ENCODE data around the gene ZNF595.
"Not testable (repeated sequence)": the region's sequence is repeated elsewhere in the genome, so short reads cannot be mapped to it uniquely, and the experiment has no call there.

ZNF595 gene

GRCh38 chr4:113732-114131 is 60.6 kb downstream of the ZNF595 start:
- Histone ChIP-seq H3K9ac (ENCODE audit: insufficient read length, low read depth) (no peak overlapping the region), H3K36me3 (ENCODE audit: insufficient read depth, insufficient read length, low read length) (no peaks in the 10 kb centered on the region), H3K4me3 (ENCODE audit: insufficient read length, low read depth) (no peak overlapping the region), H3K9me3 (ENCODE audit: insufficient read depth, low read length) (no peaks in the 10 kb centered on the region), H3K4me1 (ENCODE audit: insufficient read depth, insufficient read length) (no peaks in the 10 kb centered on the region), H3K27me3 (ENCODE audit: insufficient read depth, insufficient read length) (peaks cover 28% of the 10 kb centered on the region)
- TF ChIP-seq ZNF274 (IDR thresholded peaks at IDR 0.05; ENCODE audit: low read depth, low read length) = no peak
- TF ChIP-seq YY1 (IDR thresholded peaks at IDR 0.05; ENCODE audit: insufficient read depth, insufficient read length) = no peak
- TF ChIP-seq SUZ12 (IDR thresholded peaks at IDR 0.05; ENCODE audit: extremely low read depth, insufficient read depth, insufficient read length) = no peak
- DNase-seq (ENCODE audit: low read depth, low spot score) = no peak

DNA sequence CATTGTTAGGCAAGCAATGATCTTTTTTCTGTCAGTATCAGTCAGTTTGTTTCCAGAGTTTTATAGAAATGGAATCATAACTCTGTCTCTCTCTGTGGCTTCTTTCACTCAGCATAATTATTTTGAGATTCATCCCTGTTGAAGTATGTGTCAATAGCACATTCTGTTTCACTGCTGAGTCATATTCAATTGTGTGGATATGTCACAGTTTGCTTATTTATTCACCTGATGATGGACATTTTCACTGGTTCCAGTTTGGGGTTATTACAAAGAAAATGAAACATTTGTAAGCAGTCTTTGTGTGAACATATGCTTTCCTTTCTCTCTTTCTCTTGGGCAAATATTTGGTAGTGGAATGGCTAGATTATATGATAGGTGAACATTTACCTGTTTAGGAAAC is 61.0 kb downstream of the ZNF595 start:
- Histone ChIP-seq H3K4me1 (ENCODE audit: insufficient read depth, insufficient read length) (no peaks in the 10 kb centered on the region), H3K9ac (ENCODE audit: insufficient read length, low read depth) (no peak overlapping the region), H3K27me3 (ENCODE audit: insufficient read depth, insufficient read length) (peaks cover 24% of the 10 kb centered on the region), H3K9me3 (ENCODE audit: insufficient read depth, low read length) (no peaks in the 10 kb centered on the region), H3K4me3 (ENCODE audit: insufficient read length, low read depth) (no peak overlapping the region), H3K36me3 (ENCODE audit: insufficient read depth, insufficient read length, low read length) (no peaks in the 10 kb centered on the region)
- TF ChIP-seq ZNF274 (IDR thresholded peaks at IDR 0.05; ENCODE audit: low read depth, low read length) = no peak
- no peak for TF ChIP-seq YY1 (IDR thresholded peaks at IDR 0.05; ENCODE audit: insufficient read depth, insufficient read length)
- DNase-seq (ENCODE audit: low read depth, low spot score) = no peak

GRCh38 chr4:116499-116898 is 63.4 kb downstream of the ZNF595 start:
- no peaks in the 10 kb centered on the region for H3K36me3 ChIP-seq (ENCODE audit: insufficient read depth, insufficient read length, low read length)
- DNase-seq (ENCODE audit: low read depth, low spot score) = no peak
- peaks cover 2% of the 10 kb centered on the region for H3K27me3 ChIP-seq (ENCODE audit: insufficient read depth, insufficient read length)
- TF ChIP-seq YY1 (IDR thresholded peaks at IDR 0.05; ENCODE audit: insufficient read depth, insufficient read length) = no peak
- TF ChIP-seq ZNF274 (IDR thresholded peaks at IDR 0.05; ENCODE audit: low read depth, low read length) = no peak
- TF ChIP-seq SUZ12 (IDR thresholded peaks at IDR 0.05; ENCODE audit: extremely low read depth, insufficient read depth, insufficient read length) = no peak
- H3K9me3 ChIP-seq (ENCODE audit: insufficient read depth, low read length) = no peaks in the 10 kb centered on the region
- H3K9ac ChIP-seq (ENCODE audit: insufficient read length, low read depth) = no peak overlapping the region
- H3K4me1 ChIP-seq (ENCODE audit: insufficient read depth, insufficient read length) = no peaks in the 10 kb centered on the region
- H3K4me3 ChIP-seq (ENCODE audit: insufficient read length, low read depth) = no peak overlapping the region

GRCh38 chr4:120616-121015 is 67.5 kb downstream of the ZNF595 start:
- peaks cover 9% of the 10 kb centered on the region; the same call in 1 of the 2 replicates for H3K9me3 ChIP-seq (ENCODE audit: insufficient read depth, low read length)
- no peak overlapping the region for H3K4me3 ChIP-seq (ENCODE audit: insufficient read length, low read depth)

GRCh38 chr4:121408-122084 is 68.4 kb downstream of the ZNF595 start:
- Histone ChIP-seq H3K27me3 (ENCODE audit: insufficient read depth, insufficient read length) (no peaks in the 10 kb centered on the region), H3K4me1 (ENCODE audit: insufficient read depth, insufficient read length) (no peaks in the 10 kb centered on the region), H3K9me3 (ENCODE audit: insufficient read depth, low read length) (peaks cover 9% of the 10 kb centered on the region; the same call in 1 of the 2 replicates)

More at GRCh38 chr4:120616-121015, 67.5 kb downstream of the ZNF595 start:
- no peak for DNase-seq (ENCODE audit: low read depth, low spot score)
- no peak for TF ChIP-seq SUZ12 (IDR thresholded peaks at IDR 0.05; ENCODE audit: extremely low read depth, insufficient read depth, insufficient read length)
- TF ChIP-seq YY1 (IDR thresholded peaks at IDR 0.05; ENCODE audit: insufficient read depth, insufficient read length) = no peak
- no peak for TF ChIP-seq ZNF274 (IDR thresholded peaks at IDR 0.05; ENCODE audit: low read depth, low read length)
- H3K4me1 ChIP-seq (ENCODE audit: insufficient read depth, insufficient read length) = no peaks in the 10 kb centered on the region
- peaks cover 7% of the 10 kb centered on the region for H3K36me3 ChIP-seq (ENCODE audit: insufficient read depth, insufficient read length, low read length)
- no peaks in the 10 kb centered on the region for H3K27me3 ChIP-seq (ENCODE audit: insufficient read depth, insufficient read length)
- H3K9ac ChIP-seq (ENCODE audit: insufficient read length, low read depth) = no peak overlapping the region

DNA sequence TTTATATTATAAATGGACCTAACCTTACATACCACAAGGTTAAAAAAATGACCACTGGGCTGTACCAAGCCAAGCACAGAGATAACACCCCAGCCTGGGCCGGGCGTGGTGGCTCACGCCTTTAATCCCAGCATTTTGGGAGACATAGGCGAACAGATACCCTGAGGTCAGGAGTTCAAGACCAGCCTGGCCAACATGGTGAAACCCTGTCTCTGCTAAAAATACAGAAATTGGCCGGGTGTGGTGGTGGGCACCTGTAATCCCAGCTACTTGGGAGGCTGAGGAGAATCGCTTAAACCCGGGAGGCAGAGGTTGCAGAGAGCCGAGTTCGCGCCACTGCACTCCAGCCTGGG is 70.8 kb downstream of the ZNF595 start:
- H3K9me3 ChIP-seq (ENCODE audit: insufficient read depth, low read length); DNase-seq (ENCODE audit: low read depth, low spot score); H3K4me1 ChIP-seq (ENCODE audit: insufficient read depth, insufficient read length); H3K27me3 ChIP-seq (ENCODE audit: insufficient read depth, insufficient read length): not testable (repeated sequence)
- peaks cover 19% of the 10 kb centered on the region for H3K36me3 ChIP-seq (ENCODE audit: insufficient read depth, insufficient read length, low read length)
- H3K9ac ChIP-seq (ENCODE audit: insufficient read length, low read depth) = peak overlapping the region; percentile 100
- peak overlapping the region; percentile 98 for H3K4me3 ChIP-seq (ENCODE audit: insufficient read length, low read depth)

More at GRCh38 chr4:121408-122084, 68.4 kb downstream of the ZNF595 start:
- no peak for TF ChIP-seq YY1 (IDR thresholded peaks at IDR 0.05; ENCODE audit: insufficient read depth, insufficient read length)
- TF ChIP-seq SUZ12 (IDR thresholded peaks at IDR 0.05; ENCODE audit: extremely low read depth, insufficient read depth, insufficient read length) = no peak
- TF ChIP-seq ZNF274 (IDR thresholded peaks at IDR 0.05; ENCODE audit: low read depth, low read length) = no peak
- H3K4me3 ChIP-seq (ENCODE audit: insufficient read length, low read depth) = no peak overlapping the region
- no peak for DNase-seq (ENCODE audit: low read depth, low spot score)
- peaks cover 16% of the 10 kb centered on the region for H3K36me3 ChIP-seq (ENCODE audit: insufficient read depth, insufficient read length, low read length)
- no peak overlapping the region for H3K9ac ChIP-seq (ENCODE audit: insufficient read length, low read depth)

GRCh38 chr4:124275-125081 is 71.4 kb downstream of the ZNF595 start, which contains the start of gene ZNF718:
ZNF718 (plus strand) TSS chr4:124501; CDS start chr4:124671, 170 bp downstream.
- peaks cover 9% of the 10 kb centered on the region; the same call in 1 of the 2 replicates for H3K9me3 ChIP-seq (ENCODE audit: insufficient read depth, low read length)

More at GRCh38 chr4:124275-125081, 71.4 kb downstream of the ZNF595 start, which contains the start of gene ZNF718:
- peak; percentile 97 for DNase-seq (ENCODE audit: low read depth, low spot score)
- peak within 1 kb of the TSS; percentile 100 for H3K9ac ChIP-seq (ENCODE audit: insufficient read length, low read depth)
- H3K36me3 ChIP-seq (ENCODE audit: insufficient read depth, insufficient read length, low read length) = peaks cover 19% of the 10 kb centered on the region
- no peaks in the 10 kb centered on the region for H3K4me1 ChIP-seq (ENCODE audit: insufficient read depth, insufficient read length)
- no peaks in the 10 kb centered on the region for H3K27me3 ChIP-seq (ENCODE audit: insufficient read depth, insufficient read length)
- H3K4me3 ChIP-seq (ENCODE audit: insufficient read length, low read depth) = peak within 1 kb of the TSS; percentile 98
- TF ChIP-seq SUZ12 (IDR thresholded peaks at IDR 0.05; ENCODE audit: extremely low read depth, insufficient read depth, insufficient read length) (no peak), ZNF274 (IDR thresholded peaks at IDR 0.05; ENCODE audit: low read depth, low read length) (no peak), YY1 (IDR thresholded peaks at IDR 0.05; ENCODE audit: insufficient read depth, insufficient read length) (peak; percentile 70)
